ENCODE measurements around the gene ANK3. TPM values are rescaled to one million over a fixed set of nuclear protein-coding genes. Genes with fewer than 3 reads are reported as not detected.

The ANK3 gene
- total and polyA plus RNA-seq, 7 donors = 10.8 to 86.7 (median 42.5) TPM

DNA sequence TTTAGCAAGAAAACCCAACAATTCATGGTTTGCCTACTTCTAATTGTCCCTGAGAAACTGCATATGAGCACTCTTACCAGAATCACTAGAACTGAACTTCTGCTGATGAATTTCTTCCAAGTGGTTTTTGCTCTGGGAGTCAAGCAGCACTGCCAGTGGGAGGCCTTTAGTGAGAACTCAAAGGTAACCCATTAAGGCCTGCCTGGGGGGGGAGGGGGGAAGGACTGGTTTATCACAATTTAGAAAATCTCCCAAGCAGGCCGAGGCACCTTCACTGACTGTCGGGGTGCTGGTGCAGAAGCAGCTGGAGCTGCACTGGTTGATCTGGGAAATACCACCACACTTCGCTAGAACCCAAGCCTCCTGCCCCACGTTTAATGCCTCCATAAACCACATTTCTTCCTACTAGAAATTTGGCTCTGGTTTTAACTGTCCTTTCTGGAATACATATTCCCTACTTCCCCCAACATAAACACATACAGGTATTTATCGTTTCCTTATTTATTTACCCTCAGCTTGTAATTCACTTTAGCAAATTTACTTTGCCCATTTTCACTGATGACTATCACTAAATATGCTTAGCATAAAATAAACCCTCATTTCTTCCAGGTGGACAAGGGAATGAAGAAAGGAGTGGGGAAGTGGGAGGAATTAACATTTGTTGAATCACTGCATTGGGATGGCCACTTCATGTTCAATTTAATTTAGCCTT lies 14.2 kb downstream of the ANK3 start:
- Histone ChIP-seq H3K4me1 (no peaks in the 10 kb centered on the region), H3K9me3 (no peaks in the 10 kb centered on the region), H3K4me3 (no peak overlapping the region), H3K36me3 (no peaks in the 10 kb centered on the region), H3K27ac (no peak overlapping the region), H3K27me3 (no peaks in the 10 kb centered on the region)
- WGBS, 2 donors = 77 to 91% methylated on average over 5 of the region's 5 CpGs
- TF ChIP-seq, protein P1, sequence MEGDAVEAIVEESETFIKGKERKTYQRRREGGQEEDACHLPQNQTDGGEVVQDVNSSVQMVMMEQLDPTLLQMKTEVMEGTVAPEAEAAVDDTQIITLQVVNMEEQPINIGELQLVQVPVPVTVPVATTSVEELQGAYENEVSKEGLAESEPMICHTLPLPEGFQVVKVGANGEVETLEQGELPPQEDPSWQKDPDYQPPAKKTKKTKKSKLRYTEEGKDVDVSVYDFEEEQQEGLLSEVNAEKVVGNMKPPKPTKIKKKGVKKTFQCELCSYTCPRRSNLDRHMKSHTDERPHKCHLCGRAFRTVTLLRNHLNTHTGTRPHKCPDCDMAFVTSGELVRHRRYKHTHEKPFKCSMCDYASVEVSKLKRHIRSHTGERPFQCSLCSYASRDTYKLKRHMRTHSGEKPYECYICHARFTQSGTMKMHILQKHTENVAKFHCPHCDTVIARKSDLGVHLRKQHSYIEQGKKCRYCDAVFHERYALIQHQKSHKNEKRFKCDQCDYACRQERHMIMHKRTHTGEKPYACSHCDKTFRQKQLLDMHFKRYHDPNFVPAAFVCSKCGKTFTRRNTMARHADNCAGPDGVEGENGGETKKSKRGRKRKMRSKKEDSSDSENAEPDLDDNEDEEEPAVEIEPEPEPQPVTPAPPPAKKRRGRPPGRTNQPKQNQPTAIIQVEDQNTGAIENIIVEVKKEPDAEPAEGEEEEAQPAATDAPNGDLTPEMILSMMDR (IDR thresholded peaks at IDR 0.05) = no peak
- TF ChIP-seq POLR2AphosphoS5 (IDR thresholded peaks at IDR 0.05) (no peak), POLR2A (IDR thresholded peaks at IDR 0.05) (no peak), EP300 (IDR thresholded peaks at IDR 0.05) (no peak)
- intact Hi-C loops (cut with DNase I) = no loop called here
- no peak for DNase-seq

DNA sequence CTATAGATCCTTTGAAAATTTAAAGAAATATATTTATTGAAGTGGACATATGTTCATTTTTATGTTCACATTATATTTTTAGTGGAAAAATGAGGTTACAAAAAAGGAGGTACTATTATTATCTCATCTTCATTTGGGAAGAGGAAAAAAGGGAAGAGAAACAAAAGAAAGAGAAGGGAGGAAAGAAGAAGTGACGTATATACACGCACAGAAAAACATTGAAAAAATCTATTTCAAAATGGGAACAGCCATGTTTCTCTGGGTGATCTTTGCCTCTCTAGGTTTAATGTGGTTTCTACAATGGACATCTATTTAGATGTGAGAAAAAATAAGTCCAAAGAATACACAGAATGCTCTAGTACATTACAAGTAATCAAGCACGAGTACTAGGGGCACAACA lies 14.8 kb downstream of the ANK3 start:
- H3K36me3 ChIP-seq = no peaks in the 10 kb centered on the region
- H3K9me3 ChIP-seq = no peaks in the 10 kb centered on the region
- intact Hi-C loops (cut with DNase I) = no loop called here
- H3K27me3 ChIP-seq = no peaks in the 10 kb centered on the region
- H3K27ac ChIP-seq = no peak overlapping the region
- 92 to 95% methylated on average over 3 of the region's 3 CpGs for WGBS, 2 donors
- TF ChIP-seq POLR2A (IDR thresholded peaks at IDR 0.05) (no peak), POLR2AphosphoS5 (IDR thresholded peaks at IDR 0.05) (no peak), EP300 (IDR thresholded peaks at IDR 0.05) (no peak)
- TF ChIP-seq, protein P1 (IDR thresholded peaks at IDR 0.05) = no peak
- DNase-seq = no peak
- H3K4me1 ChIP-seq = no peaks in the 10 kb centered on the region
- H3K4me3 ChIP-seq = no peak overlapping the region

DNA sequence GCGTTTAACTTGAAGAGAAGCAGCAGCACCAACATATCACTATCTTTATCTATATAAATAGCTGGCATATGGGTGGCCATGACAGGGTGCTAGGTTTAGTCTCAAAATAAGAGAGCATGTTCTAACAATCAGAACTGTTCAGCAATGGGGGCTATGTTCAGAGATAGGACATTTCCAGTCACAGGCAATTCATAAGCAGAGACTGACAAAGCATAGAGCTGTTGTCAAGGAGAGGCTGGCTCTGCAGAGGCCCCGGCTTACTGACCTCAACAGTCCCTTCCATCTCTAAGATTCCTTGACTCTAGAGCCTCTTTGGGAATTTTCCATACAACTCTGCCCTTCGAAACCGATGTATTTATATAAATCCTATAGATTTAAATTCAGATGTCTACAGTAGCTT lies 17.2 kb downstream of the ANK3 start:
- WGBS, 2 donors = 94 to 96% methylated on average over 4 of the region's 4 CpGs
- Histone ChIP-seq H3K27ac (no peak overlapping the region), H3K4me1 (peaks cover 0 to 6% (median 2%) of the 10 kb centered on the region in 4 donors), H3K9me3 (no peaks in the 10 kb centered on the region), H3K27me3 (no peaks in the 10 kb centered on the region), H3K36me3 (no peaks in the 10 kb centered on the region), H3K4me3 (no peak overlapping the region)
- DNase-seq = no peak
- TF ChIP-seq, protein P1 (IDR thresholded peaks at IDR 0.05) = no peak
- TF ChIP-seq POLR2AphosphoS5 (IDR thresholded peaks at IDR 0.05) (no peak), EP300 (IDR thresholded peaks at IDR 0.05) (no peak), POLR2A (IDR thresholded peaks at IDR 0.05) (no peak)
- intact Hi-C loops (cut with DNase I) = no loop called here

DNA sequence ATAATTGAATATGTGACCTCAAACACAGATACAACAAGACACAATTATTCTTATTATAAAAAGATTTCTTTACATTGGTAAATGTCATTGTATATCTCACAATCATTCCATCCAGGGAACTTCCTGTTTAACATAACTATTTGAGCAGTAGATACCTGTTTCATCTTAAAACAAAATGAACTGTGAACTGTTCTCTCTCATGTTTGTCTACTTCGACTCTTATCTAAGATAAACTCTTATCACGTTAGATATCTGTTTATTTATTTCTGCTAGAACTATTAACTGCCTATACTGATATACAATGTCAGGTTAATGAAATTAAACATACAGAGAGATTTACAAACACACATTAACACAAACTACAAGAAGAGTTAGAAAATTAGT lies 20.1 kb downstream of the ANK3 start:
- peaks cover 0 to 14% (median 7%) of the 10 kb centered on the region in 4 donors for H3K4me1 ChIP-seq
- no peak overlapping the region for H3K4me3 ChIP-seq

More for the DNA sequence above, 20.1 kb downstream of the ANK3 start:
- Histone ChIP-seq H3K27ac (no peak overlapping the region), H3K36me3 (no peaks in the 10 kb centered on the region), H3K9me3 (no peaks in the 10 kb centered on the region), H3K27me3 (no peaks in the 10 kb centered on the region)
- TF ChIP-seq EP300 (IDR thresholded peaks at IDR 0.05) (no peak), POLR2AphosphoS5 (IDR thresholded peaks at IDR 0.05) (no peak), POLR2A (IDR thresholded peaks at IDR 0.05) (no peak)
- TF ChIP-seq, protein P1 (IDR thresholded peaks at IDR 0.05) = no peak
- 20 to 64% methylated on average over 2 of the region's 2 CpGs for WGBS, 2 donors
- no peak for DNase-seq
- intact Hi-C loops (cut with DNase I) = no loop called here

Measured in sigmoid colon (tissue), 7 donors.